Activated CD4-positive, alpha-beta T cell treated with anti-CD3 and anti-CD28 coated beads for 36 hours (primary cell): ENCODE measurements around the gene CCNB1IP1. TPM values are rescaled to one million over a fixed set of nuclear protein-coding genes. Genes with fewer than 3 reads are reported as not detected.
A peak's percentile ranks its signal among the peaks of the same experiment; 100 is the strongest.
"Not testable (repeated sequence)": the region's sequence is repeated elsewhere in the genome, so short reads cannot be mapped to it uniquely, and the experiment has no call there.

Source experiments
- ATAC-seq: fragments of 200-7000 bp; cut with Tn5 transposase; one replicate; pipeline ENCODE4 v1.10.0; 2021; ENCODE audit warnings: mild to moderate bottlenecking, moderate library complexity
- CTCF ChIA-PET: fragments of 350-600 bp; sonication (Branson Sonifier 250); formaldehyde crosslinking; loops from one replicate; lab custom pipeline; 2021; ENCODE audit warnings: antibody characterized with exemption; lab: Charles Lee
- POLR2A ChIA-PET: fragments of 350-600 bp; sonication (Branson Sonifier 250); formaldehyde crosslinking; loops from one replicate; lab custom pipeline; 2021; ENCODE audit warnings: antibody characterized with exemption, inconsistent platforms; lab: Charles Lee
- DNase-seq: peaks from one replicate; pipeline ENCODE4 v3.0.0-alpha.2; 2020
- H3K27ac Mint-ChIP-seq: one replicate; pipeline ENCODE4 v1.8.0; 2021; ENCODE audit warnings: mixed read lengths
- H3K27me3 Mint-ChIP-seq: one replicate; pipeline ENCODE4 v1.8.0; 2021; ENCODE audit warnings: mixed read lengths
- H3K36me3 Mint-ChIP-seq: one replicate; pipeline ENCODE4 v1.8.0; 2021; ENCODE audit warnings: low read depth, mixed read lengths
- H3K4me1 Mint-ChIP-seq: one replicate; pipeline ENCODE4 v1.8.0; 2021; ENCODE audit warnings: mixed read lengths
- H3K4me3 Mint-ChIP-seq: one replicate; pipeline ENCODE4 v1.8.0; 2021; ENCODE audit warnings: mild to moderate bottlenecking, moderate library complexity, mixed read lengths
- H3K9me3 Mint-ChIP-seq: one replicate; pipeline ENCODE4 v1.8.0; 2021; ENCODE audit warnings: low read depth, mixed read lengths
- intact Hi-C, 2 experiments: fragments of 100-400 bp; cut with DNase I in 1 of 2; cut with micrococcal nuclease in 1 of 2; formaldehyde crosslinking; loops; one replicate each; pipeline versions ENCODE4 v1.14.2 to v1.15.1; 2022 to 2024; cut with DNase I, micrococcal nuclease
- total RNA-seq, 2 experiments: library from RNA; stranded (reverse); gene quantifications; one replicate each; pipeline ENCODE4 v1.2.3, GENCODE V29; 2021

Gene CCNB1IP1
- 10 to 100 TPM; 57.4 to 67.0 TPM for total RNA-seq

GRCh38 chr14:20332788-20333493 is at the start of gene CCNB1IP1:
Gene CCNB1IP1 (minus strand): TSS chr14:20333279. CDS start chr14:20316523, 16,756 bp downstream.
- intact Hi-C loops: loop anchor here (1.0 to 2.0 kb wide), 7 partner anchors 10 to 350 kb away; partner anchors contain the start of genes APEX1 (in 2 of the 2), PARP2 (in 2 of the 2), OSGEP (in 1 of the 2) and TEP1 (in 1 of the 2)
- ChIA-PET CTCF (interaction anchor here (0.7 to 2.4 kb wide), 5 partner anchors 10 to 358 kb away, joined by 3 to 32 read pairs (median 5); partner anchors contain the start of genes PARP2 and PIP4P1), POLR2A (interaction anchor here (2.5 kb wide), 1 partner anchor 10 kb away, joined by 32 read pairs; the partner anchor contains the start of gene PARP2)
- H3K9me3 Mint-ChIP-seq: no peaks in the 10 kb centered on the region
- peak within 1 kb of the TSS; percentile 95 for H3K27ac Mint-ChIP-seq
- H3K27me3 Mint-ChIP-seq: no peaks in the 10 kb centered on the region
- peaks cover 17% of the 10 kb centered on the region for H3K36me3 Mint-ChIP-seq
- peak; percentile 99 for ATAC-seq
- DNase-seq: peak; percentile 59
- peaks cover 35% of the 10 kb centered on the region for H3K4me1 Mint-ChIP-seq
- peak within 1 kb of the TSS; percentile 98 for H3K4me3 Mint-ChIP-seq

- POLR2A ChIA-PET: no interaction called here
- intact Hi-C loops: no loop called here
- H3K4me3 Mint-ChIP-seq: no peak overlapping the region
- CTCF ChIA-PET: interaction anchor here (0.6 kb wide), 1 partner anchor 26 kb away, joined by 3 read pairs; no protein-coding TSS in a partner anchor
- no peak overlapping the region for H3K27ac Mint-ChIP-seq
- ATAC-seq (no peak), DNase-seq (no peak)
- H3K36me3 Mint-ChIP-seq: peaks cover 49% of the 10 kb centered on the region
- no peaks in the 10 kb centered on the region for H3K9me3 Mint-ChIP-seq
- no peaks in the 10 kb centered on the region for H3K4me1 Mint-ChIP-seq
- no peaks in the 10 kb centered on the region for H3K27me3 Mint-ChIP-seq
Measured at GRCh38 chr14:20382526-20382925, 49.4 kb upstream of the CCNB1IP1 start.

GRCh38 chr14:20381341-20381740 is 48.3 kb upstream of the CCNB1IP1 start:
- no peaks in the 10 kb centered on the region for H3K4me1 Mint-ChIP-seq
- H3K27ac Mint-ChIP-seq: no peak overlapping the region
- ATAC-seq: no peak
- peaks cover 51% of the 10 kb centered on the region for H3K36me3 Mint-ChIP-seq
- ChIA-PET CTCF (interaction anchor here (1.4 kb wide), 1 partner anchor 34 kb away, joined by 4 read pairs; no protein-coding TSS in a partner anchor), POLR2A (interaction anchor here (0.6 kb wide), 1 partner anchor 330 kb away, joined by 4 read pairs; no protein-coding TSS in a partner anchor)
- H3K4me3 Mint-ChIP-seq: no peak overlapping the region
- no peaks in the 10 kb centered on the region for H3K9me3 Mint-ChIP-seq
- intact Hi-C loops: no loop called here
- DNase-seq: no peak
- no peaks in the 10 kb centered on the region for H3K27me3 Mint-ChIP-seq

- peaks cover 47% of the 10 kb centered on the region for H3K36me3 Mint-ChIP-seq
- ChIA-PET POLR2A (no interaction called here), CTCF (interaction anchor here (1.4 to 1.5 kb wide), 2 partner anchors 10 to 35 kb away, joined by 4 to 5 read pairs; no protein-coding TSS in a partner anchor)
- DNase-seq: no peak
- no peaks in the 10 kb centered on the region for H3K4me1 Mint-ChIP-seq
- intact Hi-C loops: no loop called here
- H3K9me3 Mint-ChIP-seq: no peaks in the 10 kb centered on the region
- H3K27ac Mint-ChIP-seq: no peak overlapping the region
- no peaks in the 10 kb centered on the region for H3K27me3 Mint-ChIP-seq
- H3K4me3 Mint-ChIP-seq: no peak overlapping the region
- ATAC-seq: no peak
Measured at GRCh38 chr14:20380681-20381080, 47.6 kb upstream of the CCNB1IP1 start.

GRCh38 chr14:20379743-20380142 is 46.7 kb upstream of the CCNB1IP1 start:
- H3K4me1 Mint-ChIP-seq: no peaks in the 10 kb centered on the region
- intact Hi-C loops: no loop called here
- peaks cover 46% of the 10 kb centered on the region for H3K36me3 Mint-ChIP-seq
- ChIA-PET POLR2A (no interaction called here), CTCF (interaction anchor here (1.5 kb wide), 1 partner anchor 9 kb away, joined by 5 read pairs; no protein-coding TSS in a partner anchor)
- H3K27me3 Mint-ChIP-seq: no peaks in the 10 kb centered on the region
- ATAC-seq: no peak
- no peak overlapping the region for H3K4me3 Mint-ChIP-seq
- H3K9me3 Mint-ChIP-seq: no peaks in the 10 kb centered on the region
- no peak overlapping the region for H3K27ac Mint-ChIP-seq
- DNase-seq: no peak

GRCh38 chr14:20377171-20377570 is 44.1 kb upstream of the CCNB1IP1 start:
- ChIA-PET CTCF (interaction anchor here (0.6 kb wide), 1 partner anchor 47 kb away, joined by 3 read pairs; no protein-coding TSS in a partner anchor), POLR2A (no interaction called here)
- DNase-seq (no peak), ATAC-seq (no peak)
- H3K27me3 Mint-ChIP-seq: no peaks in the 10 kb centered on the region
- intact Hi-C loops: no loop called here
- H3K9me3 Mint-ChIP-seq: no peaks in the 10 kb centered on the region
- H3K36me3 Mint-ChIP-seq: peaks cover 49% of the 10 kb centered on the region
- H3K4me3 Mint-ChIP-seq: no peak overlapping the region
- no peak overlapping the region for H3K27ac Mint-ChIP-seq
- H3K4me1 Mint-ChIP-seq: no peaks in the 10 kb centered on the region

- Mint-ChIP-seq H3K36me3 (peaks cover 48% of the 10 kb centered on the region), H3K4me3 (no peak overlapping the region), H3K4me1 (no peaks in the 10 kb centered on the region), H3K9me3 (no peaks in the 10 kb centered on the region), H3K27me3 (no peaks in the 10 kb centered on the region), H3K27ac (no peak overlapping the region)
- intact Hi-C loops: no loop called here
- POLR2A ChIA-PET: interaction anchor here (0.6 to 0.8 kb wide), 2 partner anchors 9 to 33 kb away, joined by 3 read pairs; no protein-coding TSS in a partner anchor
- ATAC-seq: no peak
- no peak for DNase-seq
- CTCF ChIA-PET: interaction anchor here (0.7 kb wide), 1 partner anchor 32 kb away, joined by 3 read pairs; the partner anchor contains the start of gene PARP2
Measured at GRCh38 chr14:20376071-20376588, 43.1 kb upstream of the CCNB1IP1 start.

- Mint-ChIP-seq H3K4me1 (no peaks in the 10 kb centered on the region), H3K27me3 (no peaks in the 10 kb centered on the region), H3K36me3 (peaks cover 43% of the 10 kb centered on the region), H3K9me3 (no peaks in the 10 kb centered on the region), H3K4me3 (no peak overlapping the region), H3K27ac (no peak overlapping the region)
- DNase-seq (no peak), ATAC-seq (no peak)
- intact Hi-C loops: no loop called here
- CTCF ChIA-PET: interaction anchor here (0.7 to 1.9 kb wide), 2 partner anchors 32 to 48 kb away, joined by 3 to 4 read pairs; partner anchors contain the start of gene PARP2
- POLR2A ChIA-PET: no interaction called here
Measured at GRCh38 chr14:20375471-20375870, 42.4 kb upstream of the CCNB1IP1 start.

- peaks cover 2% of the 10 kb centered on the region for H3K9me3 Mint-ChIP-seq
- no peak overlapping the region for H3K4me3 Mint-ChIP-seq
- no peaks in the 10 kb centered on the region for H3K27me3 Mint-ChIP-seq
- peaks cover 7% of the 10 kb centered on the region for H3K4me1 Mint-ChIP-seq
- H3K36me3 Mint-ChIP-seq: peaks cover 53% of the 10 kb centered on the region
- H3K27ac Mint-ChIP-seq: no peak overlapping the region
- ChIA-PET CTCF (no interaction called here), POLR2A (no interaction called here)
- DNase-seq (no peak), ATAC-seq (no peak)
- intact Hi-C loops: no loop called here
Measured at GRCh38 chr14:20372796-20373195, 39.7 kb upstream of the CCNB1IP1 start.

GRCh38 chr14:20365928-20366327 is 32.8 kb upstream of the CCNB1IP1 start:
- Mint-ChIP-seq H3K27ac (peak overlapping the region; percentile 68), H3K4me3 (no peak overlapping the region), H3K36me3 (peaks cover 39% of the 10 kb centered on the region), H3K27me3 (no peaks in the 10 kb centered on the region), H3K4me1 (peaks cover 24% of the 10 kb centered on the region), H3K9me3 (peaks cover 2% of the 10 kb centered on the region)
- intact Hi-C loops: no loop called here
- no peak for DNase-seq
- CTCF ChIA-PET: interaction anchor here (1.9 kb wide), 1 partner anchor 22 kb away, joined by 6 read pairs; the partner anchor contains the start of gene PARP2
- ATAC-seq: no peak
- POLR2A ChIA-PET: no interaction called here

GRCh38 chr14:20358474-20358873 is 25.4 kb upstream of the CCNB1IP1 start:
- H3K9me3 Mint-ChIP-seq, POLR2A ChIA-PET, H3K4me1 Mint-ChIP-seq, H3K4me3 Mint-ChIP-seq, H3K27me3 Mint-ChIP-seq, CTCF ChIA-PET, ATAC-seq, DNase-seq, intact Hi-C loops: not testable (repeated sequence)
- H3K36me3 Mint-ChIP-seq: peaks cover 63% of the 10 kb centered on the region
- peak overlapping the region; percentile 78 for H3K27ac Mint-ChIP-seq
